GM19238 (cell line): ENCODE results near the gene NDUFB2.
A peak's percentile ranks its signal among the peaks of the same experiment; 100 is the strongest.
"Not testable (repeated sequence)": the region's sequence is repeated elsewhere in the genome, so short reads cannot be mapped to it uniquely, and the experiment has no call there.

Source experiments
- DNase-seq: peaks from one replicate; pipeline ENCODE4 v3.0.0; 2011; ENCODE audit warnings: low spot score; ENCODE audit not compliant: insufficient read length

Gene NDUFB2

DNA sequence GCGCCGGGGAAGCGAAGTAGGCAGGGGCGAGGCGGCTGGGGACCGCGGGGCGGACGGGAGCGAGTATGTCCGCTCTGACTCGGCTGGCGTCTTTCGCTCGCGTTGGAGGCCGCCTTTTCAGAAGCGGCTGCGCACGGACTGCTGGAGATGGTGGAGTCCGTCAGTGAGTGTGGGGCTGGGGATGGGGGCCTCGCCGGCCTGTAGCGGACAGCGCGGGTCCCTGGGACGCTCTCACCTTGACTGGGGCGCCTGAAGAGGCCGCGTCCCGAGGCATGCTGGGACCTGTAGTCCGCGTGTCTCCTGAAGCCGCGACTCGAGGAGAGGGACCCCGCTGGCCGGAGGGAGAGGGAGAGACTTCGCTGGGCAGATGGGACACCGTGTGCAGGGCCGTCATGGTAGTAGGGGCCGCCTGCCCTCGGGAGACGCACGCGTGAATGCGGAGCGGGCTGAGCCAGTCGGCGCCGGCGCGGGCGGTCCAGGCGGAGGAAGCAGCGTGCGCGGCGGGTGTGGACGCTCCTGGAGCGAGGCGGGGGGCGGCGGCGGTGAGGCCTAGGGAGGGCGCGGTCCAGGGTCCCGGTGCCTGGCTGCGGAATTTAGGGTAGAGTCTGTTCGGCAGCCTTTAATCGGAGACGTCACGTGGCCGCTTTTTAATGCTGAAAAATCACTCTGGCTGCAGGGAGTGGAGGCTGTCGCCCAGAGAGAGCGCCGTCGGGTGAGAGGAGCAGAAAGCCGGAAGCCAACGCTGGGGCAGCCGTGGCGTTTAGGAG, at the start of gene NDUFB2:
Gene NDUFB2, plus strand, starts transcription at position 29 of the 767 bp plus-strand sequence. Its CDS starts 37 bp downstream, at position 66.
- DNase-seq, result peak; percentile 83

- peak; percentile 64 for DNase-seq
Measured at GRCh38 chr7:140646931-140647647, 49.4 kb upstream of the NDUFB2 start.

DNA sequence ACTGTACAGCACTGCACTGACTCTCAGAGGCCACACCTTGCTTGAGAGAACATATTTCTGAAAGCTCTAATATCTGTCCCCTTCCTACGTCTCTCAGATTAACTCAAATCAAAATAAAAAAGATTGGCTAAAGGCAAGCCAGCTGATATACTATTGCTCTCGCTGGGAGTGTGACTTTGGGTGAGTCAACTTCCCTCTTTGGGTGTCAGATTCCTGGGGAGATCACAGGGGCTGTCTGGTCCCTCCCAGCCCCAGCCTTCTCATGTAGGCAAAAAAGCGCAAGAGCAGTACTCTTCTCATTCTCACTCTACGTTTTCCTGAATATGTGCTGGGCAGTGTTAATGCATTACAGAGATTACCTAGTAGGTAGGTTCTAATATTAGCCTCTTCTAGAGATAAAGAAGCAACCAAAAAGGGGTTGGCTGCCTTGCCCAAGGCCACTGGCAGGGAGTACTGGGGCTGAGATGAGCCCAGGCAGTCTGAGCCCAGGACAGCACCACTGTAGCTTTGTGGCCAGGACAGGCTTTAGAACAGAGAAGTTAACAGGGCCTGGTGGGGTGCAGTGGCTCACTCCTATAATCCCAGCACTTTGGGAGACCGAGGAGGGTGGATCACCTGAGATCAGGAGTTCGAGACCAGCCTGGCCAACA, 46.8 kb upstream of the NDUFB2 start:
- DNase-seq, result no peak

DNA sequence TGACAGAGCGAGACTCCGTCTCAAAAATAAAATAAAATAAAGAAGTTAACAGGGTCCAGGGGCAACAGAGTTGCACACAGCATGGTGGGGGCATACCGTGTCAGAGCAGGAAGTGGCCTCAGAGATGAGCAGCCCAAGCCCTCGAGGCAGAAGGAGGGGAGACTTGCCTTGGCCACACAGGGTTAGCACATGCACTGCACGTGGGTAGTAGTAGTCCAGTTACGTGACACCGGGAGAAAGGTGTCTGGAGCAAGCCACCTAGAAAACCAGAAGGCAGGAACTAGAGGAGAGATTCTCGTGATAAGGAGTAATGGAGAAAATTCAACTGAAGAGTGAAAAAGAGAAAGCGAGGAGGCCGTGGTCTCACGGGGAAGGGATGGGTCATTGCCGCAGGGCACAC, 46.1 kb upstream of the NDUFB2 start:
- no peak for DNase-seq

DNA sequence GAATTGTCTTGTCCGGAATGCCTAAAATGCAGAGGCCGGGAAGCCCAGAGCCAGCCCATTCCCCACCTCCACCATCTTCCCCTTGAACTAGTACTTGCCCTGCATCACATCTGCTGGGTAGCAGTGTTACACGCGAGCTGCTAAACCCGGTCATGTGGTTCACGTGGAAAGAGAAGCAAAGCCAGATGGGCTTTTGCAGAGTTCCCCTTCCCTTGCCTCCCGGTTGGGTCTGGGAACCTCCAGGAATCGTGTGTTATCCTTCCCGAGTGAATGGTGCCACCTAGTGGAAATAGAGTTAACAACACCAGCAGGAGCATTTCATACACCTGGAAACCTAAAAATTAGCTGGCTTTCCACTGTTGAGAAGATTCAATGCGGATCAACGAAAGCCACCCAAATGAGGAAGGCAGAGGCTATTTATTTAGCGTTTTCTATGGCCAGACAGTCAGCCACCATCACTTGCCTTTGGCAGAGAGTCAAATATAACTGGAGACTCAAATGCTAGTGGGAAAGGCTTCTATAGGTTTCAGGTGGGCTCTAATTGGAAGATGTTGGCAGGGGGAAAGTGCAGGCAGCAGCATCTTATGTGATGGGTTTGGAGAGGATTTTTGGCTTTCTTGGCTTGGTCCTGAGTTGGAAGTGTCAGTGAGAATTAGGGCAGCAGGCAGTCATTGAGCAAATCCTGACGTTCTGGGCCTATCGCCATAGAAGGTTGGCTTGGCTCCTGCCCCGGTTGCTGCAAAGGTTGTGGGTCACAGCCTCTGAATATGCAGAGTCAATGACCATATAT, 43.0 kb upstream of the NDUFB2 start:
- DNase-seq, result no peak

DNA sequence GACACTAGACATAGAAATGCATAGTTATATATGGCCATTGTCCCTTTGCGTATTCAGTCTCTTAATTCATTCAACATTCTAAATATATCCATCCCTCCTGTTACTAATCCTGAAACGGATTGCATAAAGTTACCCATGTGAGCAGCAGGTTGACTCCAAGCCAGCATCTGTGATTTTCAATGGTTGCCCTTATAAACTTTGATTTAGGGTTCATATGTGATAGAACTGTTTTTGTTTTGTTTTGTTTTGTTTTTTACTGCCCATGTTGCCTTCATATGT, 42.5 kb upstream of the NDUFB2 start:
- DNase-seq, result no peak

DNA sequence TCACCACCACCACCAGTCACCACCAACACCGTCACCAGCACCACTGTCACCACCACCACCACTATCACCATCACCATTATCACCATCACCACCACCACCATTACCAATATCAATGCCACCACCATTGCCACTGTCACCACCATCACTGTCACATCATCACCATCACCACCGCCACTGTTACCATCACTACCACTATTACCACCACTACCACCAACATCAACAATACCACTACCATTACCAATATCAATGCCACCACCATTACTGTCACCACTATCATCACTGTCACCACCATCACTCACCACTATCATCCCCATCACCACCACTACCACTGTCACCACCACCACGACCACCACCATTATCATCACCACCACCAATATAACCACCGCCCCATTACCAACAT, 41.8 kb upstream of the NDUFB2 start:
- no peak for DNase-seq

- no peak for DNase-seq
Measured at GRCh38 chr7:140655511-140656408, 40.7 kb upstream of the NDUFB2 start.

- peak; percentile 42 for DNase-seq
Measured at GRCh38 chr7:140656548-140657515, 39.7 kb upstream of the NDUFB2 start.

DNA sequence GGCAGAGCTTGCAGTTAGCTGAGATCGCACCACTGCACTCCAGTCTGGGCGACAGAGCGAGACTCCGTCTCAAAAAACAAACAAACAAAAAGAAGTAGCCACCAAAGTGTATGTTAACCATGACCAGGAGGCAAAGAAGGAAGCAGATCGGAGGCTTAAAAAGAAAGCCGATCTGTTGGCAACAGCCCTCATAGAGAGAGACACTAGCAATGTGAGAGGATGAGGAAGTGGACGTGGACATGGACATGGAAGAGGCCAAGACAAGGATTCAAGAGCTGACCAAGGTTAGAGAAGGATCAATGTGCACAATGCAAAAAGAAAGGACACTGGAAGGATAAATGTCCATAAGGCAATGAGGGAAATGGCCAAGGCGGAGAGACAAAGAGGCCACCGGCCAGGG, 38.6 kb upstream of the NDUFB2 start:
- no peak for DNase-seq

- no peak for DNase-seq
Measured at GRCh38 chr7:140659856-140660255, 36.7 kb upstream of the NDUFB2 start.

DNA sequence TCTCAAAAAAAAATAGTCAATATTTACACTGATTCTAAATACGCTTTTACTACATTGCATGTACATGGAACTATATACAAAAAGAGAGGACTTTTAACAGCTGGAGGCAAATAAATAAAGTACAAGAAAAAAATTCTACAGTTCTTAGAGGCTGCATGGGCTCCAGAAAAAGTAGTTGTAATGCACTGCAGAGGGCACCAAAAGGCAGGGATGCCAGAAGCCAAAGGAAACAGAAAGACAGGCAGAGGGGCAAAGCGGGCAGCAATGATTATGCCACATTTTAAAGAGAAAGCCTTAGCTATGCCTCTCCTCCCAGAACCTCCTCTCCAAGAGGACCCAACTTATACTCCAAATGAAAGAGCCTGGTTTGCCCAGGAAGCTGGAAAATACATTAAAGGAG, 35.4 kb upstream of the NDUFB2 start:
- DNase-seq, result no peak

DNA sequence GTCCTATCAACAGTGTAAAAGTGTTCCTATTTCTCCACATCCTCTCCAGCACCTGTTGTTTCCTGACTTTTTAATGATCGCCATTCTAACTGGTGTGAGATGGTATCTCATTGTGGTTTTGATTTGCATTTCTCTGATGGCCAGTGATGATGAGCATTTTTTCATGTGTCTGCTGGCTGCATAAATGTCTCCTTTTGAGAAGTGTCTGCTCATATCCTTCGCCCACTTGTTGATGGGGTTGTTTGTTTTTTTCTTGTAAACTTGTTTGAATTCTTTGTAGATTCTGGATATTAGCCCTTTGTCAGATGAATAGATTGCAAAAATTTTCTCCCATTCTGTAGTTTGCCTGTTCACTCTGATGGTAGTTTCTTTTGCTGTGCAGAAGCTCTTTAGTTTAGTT, 33.6 kb upstream of the NDUFB2 start:
- not testable (repeated sequence) for DNase-seq

GRCh38 chr7:140667476-140667875, 29.0 kb upstream of the NDUFB2 start:
- DNase-seq, result no peak

GRCh38 chr7:140668641-140669040, 27.9 kb upstream of the NDUFB2 start:
- no peak for DNase-seq

DNA sequence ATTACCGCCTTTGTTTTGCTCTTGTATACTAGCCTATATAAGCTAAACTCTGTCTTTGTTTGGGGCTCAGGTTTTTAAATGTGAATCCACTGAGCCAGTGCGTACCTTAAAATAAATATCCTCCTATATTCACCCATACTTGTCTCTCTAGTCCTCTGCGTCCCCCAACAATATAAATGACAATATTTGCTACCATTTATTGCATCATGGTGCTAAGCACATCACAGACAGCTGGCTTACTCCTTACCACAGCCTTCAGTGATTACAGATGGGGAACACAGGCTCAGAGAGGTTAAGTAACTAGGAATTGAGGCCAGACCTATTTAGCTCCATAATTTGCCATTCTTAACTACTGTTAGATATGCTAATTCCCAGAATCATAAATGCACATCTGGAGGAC, 27.2 kb upstream of the NDUFB2 start:
- no peak for DNase-seq

- DNase-seq, result not testable (repeated sequence)
Measured at GRCh38 chr7:140669862-140670261, 26.6 kb upstream of the NDUFB2 start.

DNA sequence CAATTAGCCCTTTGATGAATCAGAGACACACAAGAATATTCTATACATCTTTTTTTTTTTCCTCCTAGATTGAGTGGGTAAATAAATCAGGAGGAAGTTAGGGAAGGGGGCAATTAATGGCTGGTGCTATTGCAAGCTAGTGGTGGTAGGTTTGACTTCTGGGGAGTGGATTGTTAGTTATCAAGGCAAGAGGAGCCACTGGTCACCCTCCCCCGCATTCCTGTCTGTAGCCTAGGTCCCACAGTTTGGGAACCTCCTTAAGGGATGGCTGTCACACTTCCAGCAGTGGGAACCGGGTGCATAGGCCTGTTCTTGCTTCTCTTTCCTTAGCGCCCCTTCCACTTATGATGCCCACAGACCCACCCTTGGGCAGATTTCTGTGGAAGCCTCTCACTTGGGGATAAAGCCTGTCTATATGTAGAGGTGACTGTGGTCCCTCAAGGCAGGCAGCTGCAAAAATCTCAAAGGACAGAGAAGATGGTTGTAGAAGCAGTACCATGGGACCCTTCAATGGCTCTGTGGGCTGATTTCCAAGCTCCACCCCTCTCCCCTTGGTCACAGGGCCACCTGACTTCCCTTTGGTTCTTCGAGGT, 26.1 kb upstream of the NDUFB2 start:
- no peak for DNase-seq

GRCh38 chr7:140671966-140672365, 24.5 kb upstream of the NDUFB2 start:
- no peak for DNase-seq
